HG02852 (cell line): Measurements from ENCODE around the gene CNPY2.
"Not testable (repeated sequence)": the region's sequence is repeated elsewhere in the genome, so short reads cannot be mapped to it uniquely, and the experiment has no call there.

Experiments used
- ATAC-seq: cut with Tn5 transposase; IDR thresholded peaks from one replicate; pipeline ENCODE4 v1.9.1; 2021; ENCODE audit warnings: mild to moderate bottlenecking, moderate library complexity; ENCODE audit not compliant: unreplicated experiment

CNPY2 gene

GRCh38 chr12:56333679-56334489 is 18.1 kb upstream of the CNPY2 start, which contains the start of gene PAN2:
Gene PAN2, minus strand, starts transcription at chr12:56334000. Its CDS starts 906 bp downstream, at chr12:56333094.
- peak; percentile 89 for ATAC-seq

GRCh38 chr12:56333197-56333678 is 17.4 kb upstream of the CNPY2 start:
- ATAC-seq = no peak

GRCh38 chr12:56332512-56333196 is 16.9 kb upstream of the CNPY2 start:
- ATAC-seq = no peak

- ATAC-seq = no peak
Measured at GRCh38 chr12:56330936-56331490, 15.2 kb upstream of the CNPY2 start.

- ATAC-seq = no peak
Measured at GRCh38 chr12:56326533-56326932, 10.7 kb upstream of the CNPY2 start.

GRCh38 chr12:56326126-56326525 is 10.3 kb upstream of the CNPY2 start:
- no peak for ATAC-seq

GRCh38 chr12:56324206-56324605 is 8.4 kb upstream of the CNPY2 start:
- ATAC-seq = no peak

- not testable (repeated sequence) for ATAC-seq
Measured at GRCh38 chr12:56321610-56322009, 5.8 kb upstream of the CNPY2 start.

- no peak for ATAC-seq
Measured at GRCh38 chr12:56321027-56321426, 5.2 kb upstream of the CNPY2 start.

GRCh38 chr12:56317675-56318074 is 1.9 kb upstream of the CNPY2 start:
- no peak for ATAC-seq

- ATAC-seq = no peak
Measured at GRCh38 chr12:56315249-56315621, 553 bp downstream of the CNPY2 start.

- no peak for ATAC-seq
Measured at GRCh38 chr12:56311003-56311402, 4.8 kb downstream of the CNPY2 start.

GRCh38 chr12:56308714-56309113 is 7.1 kb downstream of the CNPY2 start:
- ATAC-seq = no peak

- no peak for ATAC-seq
Measured at GRCh38 chr12:56307221-56307965, 8.4 kb downstream of the CNPY2 start.

- no peak for ATAC-seq
Measured at GRCh38 chr12:56304872-56305590, 10.8 kb downstream of the CNPY2 start.

GRCh38 chr12:56304276-56304675 is 11.5 kb downstream of the CNPY2 start:
- ATAC-seq = no peak

- ATAC-seq = no peak
Measured at GRCh38 chr12:56300644-56301464, 14.9 kb downstream of the CNPY2 start.

- peak; percentile 94 for ATAC-seq
Measured at GRCh38 chr12:56299853-56300643, 15.7 kb downstream of the CNPY2 start, which contains the start of gene CS. Gene CS, minus strand, starts transcription at chr12:56300330. Its CDS starts 129 bp downstream, at chr12:56300201.
